Measurements from ENCODE around the gene PRKCB.

Gene PRKCB

DNA sequence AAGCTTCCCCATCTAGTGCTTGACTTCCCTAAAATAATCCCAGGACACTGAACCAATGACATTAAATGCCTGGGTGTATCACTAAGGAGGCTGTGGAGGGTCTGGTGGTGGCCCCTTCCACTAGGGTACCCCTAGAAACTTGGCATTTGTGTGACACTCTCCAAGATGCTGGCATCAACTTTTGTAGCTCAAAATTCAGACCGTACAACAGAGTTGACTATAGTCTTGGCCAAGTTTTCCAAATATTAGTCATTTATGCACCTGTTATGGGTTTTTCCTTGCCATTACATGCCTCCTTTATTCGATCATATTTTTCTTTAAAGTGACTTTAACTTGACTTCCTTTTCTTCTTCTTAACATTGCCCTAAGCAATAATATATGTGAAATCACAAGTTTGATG lies 295.5 kb downstream of the PRKCB start:
- no peak overlapping the region for H3K4me3 ChIP-seq (ENCODE audit: low read length, poor library complexity, severe bottlenecking)
- no peaks in the 10 kb centered on the region for H3F3A ChIP-seq (ENCODE audit: low read depth)
- no peaks in the 10 kb centered on the region for H3K79me2 ChIP-seq (ENCODE audit: insufficient read depth, low read length)
- H4K20me1 ChIP-seq (ENCODE audit: insufficient read depth, low read length, poor library complexity, severe bottlenecking), result no peaks in the 10 kb centered on the region
- H3K36me3 ChIP-seq (ENCODE audit: insufficient read depth, low read length), result peaks cover 30% of the 10 kb centered on the region; the same call in 1 of the 2 replicates
- H3K27me3 ChIP-seq (ENCODE audit: insufficient read depth, low read length, poor library complexity, severe bottlenecking), result no peaks in the 10 kb centered on the region
- TF ChIP-seq, protein P1, sequence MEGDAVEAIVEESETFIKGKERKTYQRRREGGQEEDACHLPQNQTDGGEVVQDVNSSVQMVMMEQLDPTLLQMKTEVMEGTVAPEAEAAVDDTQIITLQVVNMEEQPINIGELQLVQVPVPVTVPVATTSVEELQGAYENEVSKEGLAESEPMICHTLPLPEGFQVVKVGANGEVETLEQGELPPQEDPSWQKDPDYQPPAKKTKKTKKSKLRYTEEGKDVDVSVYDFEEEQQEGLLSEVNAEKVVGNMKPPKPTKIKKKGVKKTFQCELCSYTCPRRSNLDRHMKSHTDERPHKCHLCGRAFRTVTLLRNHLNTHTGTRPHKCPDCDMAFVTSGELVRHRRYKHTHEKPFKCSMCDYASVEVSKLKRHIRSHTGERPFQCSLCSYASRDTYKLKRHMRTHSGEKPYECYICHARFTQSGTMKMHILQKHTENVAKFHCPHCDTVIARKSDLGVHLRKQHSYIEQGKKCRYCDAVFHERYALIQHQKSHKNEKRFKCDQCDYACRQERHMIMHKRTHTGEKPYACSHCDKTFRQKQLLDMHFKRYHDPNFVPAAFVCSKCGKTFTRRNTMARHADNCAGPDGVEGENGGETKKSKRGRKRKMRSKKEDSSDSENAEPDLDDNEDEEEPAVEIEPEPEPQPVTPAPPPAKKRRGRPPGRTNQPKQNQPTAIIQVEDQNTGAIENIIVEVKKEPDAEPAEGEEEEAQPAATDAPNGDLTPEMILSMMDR (conservative IDR thresholded peaks at IDR 0.05; ENCODE audit: low read length), result no peak
- no peak for TF ChIP-seq EZH2phosphoT487 (IDR thresholded peaks at IDR 0.05; ENCODE audit: borderline replicate concordance)
- no peaks in the 10 kb centered on the region for H3K9me3 ChIP-seq (ENCODE audit: insufficient read depth, low read depth, low read length)
- H3K4me1 ChIP-seq (ENCODE audit: insufficient read depth, low read length, poor library complexity, severe bottlenecking), result no peaks in the 10 kb centered on the region
- H2AFZ ChIP-seq (ENCODE audit: low read length), result no peak overlapping the region
- no peaks in the 10 kb centered on the region for H3K9me2 ChIP-seq (replicated peaks; ENCODE audit: low read depth, low read length)
- no peak overlapping the region for H3K9ac ChIP-seq (ENCODE audit: low read depth, low read length, poor library complexity, severe bottlenecking)
- H3K4me2 ChIP-seq (ENCODE audit: low read depth, low read length, poor library complexity, severe bottlenecking), result no peak overlapping the region

DNA sequence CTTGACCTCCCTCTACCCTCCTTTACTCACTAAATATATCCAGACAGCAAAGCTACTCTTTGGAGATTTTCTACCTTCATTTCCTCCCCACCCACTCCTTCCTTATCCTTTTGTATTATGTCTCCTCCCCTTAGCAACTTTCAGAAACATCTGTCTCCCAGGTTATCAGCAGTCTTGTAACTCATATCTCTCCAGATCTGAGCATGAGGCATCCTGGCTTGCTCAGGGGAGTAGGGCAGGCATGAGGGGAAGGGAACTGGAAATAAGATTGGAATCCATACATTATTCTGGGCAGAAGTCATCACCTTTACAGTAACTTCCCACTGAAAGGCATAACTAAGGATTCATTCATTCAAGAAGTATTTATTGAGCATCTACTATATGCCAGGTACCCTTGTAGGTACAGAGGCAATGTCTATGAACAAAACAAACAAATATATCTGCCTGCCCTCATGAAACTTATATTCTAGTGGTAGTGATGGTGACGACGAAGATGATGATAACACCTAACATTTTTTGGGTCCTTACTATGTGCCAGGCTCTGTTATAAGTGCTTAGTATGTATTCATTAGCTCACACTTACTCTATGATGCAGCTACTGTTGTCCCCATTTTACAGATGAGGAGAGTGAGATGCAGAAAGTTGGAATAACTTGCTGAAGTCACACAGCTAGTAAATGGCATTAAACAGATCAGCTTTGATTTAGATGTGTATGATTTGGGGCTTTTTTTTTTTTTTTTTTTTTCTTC lies 296.4 kb downstream of the PRKCB start:
- Histone ChIP-seq H3K9me3 (ENCODE audit: insufficient read depth, low read depth, low read length) (no peaks in the 10 kb centered on the region), H3K36me3 (ENCODE audit: insufficient read depth, low read length) (peaks cover 30% of the 10 kb centered on the region; the same call in 1 of the 2 replicates), H3K9ac (ENCODE audit: low read depth, low read length, poor library complexity, severe bottlenecking) (no peak overlapping the region), H3K9me2 (replicated peaks; ENCODE audit: low read depth, low read length) (no peaks in the 10 kb centered on the region), H4K20me1 (ENCODE audit: insufficient read depth, low read length, poor library complexity, severe bottlenecking) (no peaks in the 10 kb centered on the region), H3K79me2 (ENCODE audit: insufficient read depth, low read length) (no peaks in the 10 kb centered on the region), H3F3A (ENCODE audit: low read depth) (no peaks in the 10 kb centered on the region), H3K4me3 (ENCODE audit: low read length, poor library complexity, severe bottlenecking) (no peak overlapping the region), H3K27me3 (ENCODE audit: insufficient read depth, low read length, poor library complexity, severe bottlenecking) (no peaks in the 10 kb centered on the region), H2AFZ (ENCODE audit: low read length) (no peak overlapping the region), H3K4me2 (ENCODE audit: low read depth, low read length, poor library complexity, severe bottlenecking) (no peak overlapping the region), H3K4me1 (ENCODE audit: insufficient read depth, low read length, poor library complexity, severe bottlenecking) (no peaks in the 10 kb centered on the region)
- TF ChIP-seq, protein P1 (conservative IDR thresholded peaks at IDR 0.05; ENCODE audit: low read length), result no peak
- no peak for TF ChIP-seq EZH2phosphoT487 (IDR thresholded peaks at IDR 0.05; ENCODE audit: borderline replicate concordance)

DNA sequence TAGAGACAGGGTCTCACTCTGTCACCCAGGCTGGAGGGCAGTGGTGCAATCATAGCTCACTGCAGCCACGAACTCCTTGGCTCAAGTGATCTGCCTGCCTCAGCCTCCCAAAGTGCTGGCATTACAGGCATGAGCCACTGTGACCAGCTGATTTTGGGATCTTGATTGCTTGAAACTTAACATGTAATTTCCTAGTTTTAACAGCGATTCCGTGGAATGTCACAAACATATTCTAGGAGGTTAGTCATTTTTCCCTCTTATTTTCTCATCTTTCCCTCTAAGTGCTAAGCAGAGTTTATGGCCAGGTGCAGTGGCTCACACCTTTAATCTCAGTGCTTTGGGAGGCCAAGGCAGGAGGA lies 297.0 kb downstream of the PRKCB start:
- Histone ChIP-seq H3F3A (ENCODE audit: low read depth) (no peaks in the 10 kb centered on the region), H3K27me3 (ENCODE audit: insufficient read depth, low read length, poor library complexity, severe bottlenecking) (no peaks in the 10 kb centered on the region), H3K4me3 (ENCODE audit: low read length, poor library complexity, severe bottlenecking) (no peak overlapping the region), H3K4me1 (ENCODE audit: insufficient read depth, low read length, poor library complexity, severe bottlenecking) (no peaks in the 10 kb centered on the region), H2AFZ (ENCODE audit: low read length) (no peak overlapping the region), H3K9me2 (replicated peaks; ENCODE audit: low read depth, low read length) (no peaks in the 10 kb centered on the region), H3K9ac (ENCODE audit: low read depth, low read length, poor library complexity, severe bottlenecking) (no peak overlapping the region), H3K4me2 (ENCODE audit: low read depth, low read length, poor library complexity, severe bottlenecking) (no peak overlapping the region), H3K79me2 (ENCODE audit: insufficient read depth, low read length) (no peaks in the 10 kb centered on the region), H3K9me3 (ENCODE audit: insufficient read depth, low read depth, low read length) (no peaks in the 10 kb centered on the region), H4K20me1 (ENCODE audit: insufficient read depth, low read length, poor library complexity, severe bottlenecking) (no peaks in the 10 kb centered on the region), H3K36me3 (ENCODE audit: insufficient read depth, low read length) (peaks cover 25% of the 10 kb centered on the region; the same call in 1 of the 2 replicates)
- TF ChIP-seq, protein P1 (conservative IDR thresholded peaks at IDR 0.05; ENCODE audit: low read length), result no peak
- no peak for TF ChIP-seq EZH2phosphoT487 (IDR thresholded peaks at IDR 0.05; ENCODE audit: borderline replicate concordance)
